ENCODE data around the gene RAB10. TPM values are rescaled to one million over a fixed set of nuclear protein-coding genes. Genes with fewer than 3 reads are reported as not detected.

Gene RAB10
- total and polyA plus RNA-seq, 2 of the 13 experiments (the other 11 are each of a cell fraction or from before 2014, with no cell fraction given), result 48.2 to 120 TPM

DNA sequence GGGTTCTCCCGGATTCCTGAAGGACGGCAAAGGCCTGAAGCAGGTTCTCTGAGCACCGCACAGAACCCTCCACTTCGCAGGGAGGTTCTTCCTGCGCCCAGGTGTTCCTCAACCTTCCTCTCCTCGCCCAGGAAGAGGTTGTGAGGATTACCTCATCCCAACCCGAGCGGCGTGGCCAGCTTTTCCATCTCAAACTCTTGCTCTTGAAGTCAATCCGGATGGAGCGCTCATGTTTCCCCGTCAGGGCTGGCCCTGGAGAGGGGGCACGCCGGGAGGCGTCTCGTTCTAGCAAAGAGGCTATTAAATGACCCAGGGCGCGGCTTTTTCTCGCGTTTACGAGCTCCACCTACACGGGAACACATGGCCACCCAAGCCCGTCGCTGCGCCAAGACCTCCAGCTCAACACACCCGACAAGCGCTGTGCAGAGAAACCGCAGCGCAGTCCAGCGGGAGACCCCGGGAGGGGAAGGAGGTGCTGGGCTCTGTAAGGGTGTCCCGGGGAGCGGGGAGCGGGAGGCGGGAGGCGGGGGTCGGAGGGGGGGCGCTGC, 540 bp upstream of the RAB10 start (continued):
- TF ChIP-seq, protein P1, sequence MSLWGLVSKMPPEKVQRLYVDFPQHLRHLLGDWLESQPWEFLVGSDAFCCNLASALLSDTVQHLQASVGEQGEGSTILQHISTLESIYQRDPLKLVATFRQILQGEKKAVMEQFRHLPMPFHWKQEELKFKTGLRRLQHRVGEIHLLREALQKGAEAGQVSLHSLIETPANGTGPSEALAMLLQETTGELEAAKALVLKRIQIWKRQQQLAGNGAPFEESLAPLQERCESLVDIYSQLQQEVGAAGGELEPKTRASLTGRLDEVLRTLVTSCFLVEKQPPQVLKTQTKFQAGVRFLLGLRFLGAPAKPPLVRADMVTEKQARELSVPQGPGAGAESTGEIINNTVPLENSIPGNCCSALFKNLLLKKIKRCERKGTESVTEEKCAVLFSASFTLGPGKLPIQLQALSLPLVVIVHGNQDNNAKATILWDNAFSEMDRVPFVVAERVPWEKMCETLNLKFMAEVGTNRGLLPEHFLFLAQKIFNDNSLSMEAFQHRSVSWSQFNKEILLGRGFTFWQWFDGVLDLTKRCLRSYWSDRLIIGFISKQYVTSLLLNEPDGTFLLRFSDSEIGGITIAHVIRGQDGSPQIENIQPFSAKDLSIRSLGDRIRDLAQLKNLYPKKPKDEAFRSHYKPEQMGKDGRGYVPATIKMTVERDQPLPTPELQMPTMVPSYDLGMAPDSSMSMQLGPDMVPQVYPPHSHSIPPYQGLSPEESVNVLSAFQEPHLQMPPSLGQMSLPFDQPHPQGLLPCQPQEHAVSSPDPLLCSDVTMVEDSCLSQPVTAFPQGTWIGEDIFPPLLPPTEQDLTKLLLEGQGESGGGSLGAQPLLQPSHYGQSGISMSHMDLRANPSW (CRISPR knock-in tag; IDR thresholded peaks at IDR 0.05; ENCODE audit: borderline replicate concordance), result 0 out of 2 replicates have a peak, but pooled peaks have one; percentile 26
- TF ChIP-seq PHB2 (IDR thresholded peaks at IDR 0.05; ENCODE audit: partially characterized antibody) (no peak), ZMYM4 (CRISPR knock-in tag; IDR thresholded peaks at IDR 0.05) (no peak), POGZ (CRISPR knock-in tag; IDR thresholded peaks at IDR 0.05) (no peak), ZNF672 (CRISPR knock-in tag; IDR thresholded peaks at IDR 0.05) (no peak), BCL6 (CRISPR knock-in tag; IDR thresholded peaks at IDR 0.05) (no peak), RARA (CRISPR knock-in tag; IDR thresholded peaks at IDR 0.05) (no peak), MYC (CRISPR knock-in tag; IDR thresholded peaks at IDR 0.05; ENCODE audit: borderline replicate concordance) (no peak; the same call in 1 of the 2 replicates), KLF15 (CRISPR knock-in tag; IDR thresholded peaks at IDR 0.05; ENCODE audit: borderline replicate concordance) (no peak), ZKSCAN1 (IDR thresholded peaks at IDR 0.05; ENCODE audit: low read length) (no peak), SIN3B (IDR thresholded peaks at IDR 0.05; ENCODE audit: low read length) (no peak), KDM3A (CRISPR knock-in tag; IDR thresholded peaks at IDR 0.05; ENCODE audit: low read depth) (no peak), MEF2D (CRISPR knock-in tag; IDR thresholded peaks at IDR 0.05) (peak; percentile 35; the same call in 1 of the 2 replicates)
- TF ChIP-seq, protein P2, sequence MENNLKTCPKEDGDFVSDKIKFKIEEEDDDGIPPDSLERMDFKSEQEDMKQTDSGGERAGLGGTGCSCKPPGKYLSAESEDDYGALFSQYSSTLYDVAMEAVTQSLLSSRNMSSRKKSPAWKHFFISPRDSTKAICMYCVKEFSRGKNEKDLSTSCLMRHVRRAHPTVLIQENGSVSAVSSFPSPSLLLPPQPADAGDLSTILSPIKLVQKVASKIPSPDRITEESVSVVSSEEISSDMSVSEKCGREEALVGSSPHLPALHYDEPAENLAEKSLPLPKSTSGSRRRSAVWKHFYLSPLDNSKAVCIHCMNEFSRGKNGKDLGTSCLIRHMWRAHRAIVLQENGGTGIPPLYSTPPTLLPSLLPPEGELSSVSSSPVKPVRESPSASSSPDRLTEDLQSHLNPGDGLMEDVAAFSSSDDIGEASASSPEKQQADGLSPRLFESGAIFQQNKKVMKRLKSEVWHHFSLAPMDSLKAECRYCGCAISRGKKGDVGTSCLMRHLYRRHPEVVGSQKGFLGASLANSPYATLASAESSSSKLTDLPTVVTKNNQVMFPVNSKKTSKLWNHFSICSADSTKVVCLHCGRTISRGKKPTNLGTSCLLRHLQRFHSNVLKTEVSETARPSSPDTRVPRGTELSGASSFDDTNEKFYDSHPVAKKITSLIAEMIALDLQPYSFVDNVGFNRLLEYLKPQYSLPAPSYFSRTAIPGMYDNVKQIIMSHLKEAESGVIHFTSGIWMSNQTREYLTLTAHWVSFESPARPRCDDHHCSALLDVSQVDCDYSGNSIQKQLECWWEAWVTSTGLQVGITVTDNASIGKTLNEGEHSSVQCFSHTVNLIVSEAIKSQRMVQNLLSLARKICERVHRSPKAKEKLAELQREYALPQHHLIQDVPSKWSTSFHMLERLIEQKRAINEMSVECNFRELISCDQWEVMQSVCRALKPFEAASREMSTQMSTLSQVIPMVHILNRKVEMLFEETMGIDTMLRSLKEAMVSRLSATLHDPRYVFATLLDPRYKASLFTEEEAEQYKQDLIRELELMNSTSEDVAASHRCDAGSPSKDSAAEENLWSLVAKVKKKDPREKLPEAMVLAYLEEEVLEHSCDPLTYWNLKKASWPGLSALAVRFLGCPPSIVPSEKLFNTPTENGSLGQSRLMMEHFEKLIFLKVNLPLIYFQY (CRISPR knock-in tag; IDR thresholded peaks at IDR 0.05; ENCODE audit: borderline replicate concordance), result no peak
- TF ChIP-seq, protein P3, sequence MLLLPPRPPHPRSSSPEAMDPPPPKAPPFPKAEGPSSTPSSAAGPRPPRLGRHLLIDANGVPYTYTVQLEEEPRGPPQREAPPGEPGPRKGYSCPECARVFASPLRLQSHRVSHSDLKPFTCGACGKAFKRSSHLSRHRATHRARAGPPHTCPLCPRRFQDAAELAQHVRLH (CRISPR knock-in tag; IDR thresholded peaks at IDR 0.05; ENCODE audit: borderline replicate concordance, low read depth), result no peak
- TF ChIP-seq, protein P4, sequence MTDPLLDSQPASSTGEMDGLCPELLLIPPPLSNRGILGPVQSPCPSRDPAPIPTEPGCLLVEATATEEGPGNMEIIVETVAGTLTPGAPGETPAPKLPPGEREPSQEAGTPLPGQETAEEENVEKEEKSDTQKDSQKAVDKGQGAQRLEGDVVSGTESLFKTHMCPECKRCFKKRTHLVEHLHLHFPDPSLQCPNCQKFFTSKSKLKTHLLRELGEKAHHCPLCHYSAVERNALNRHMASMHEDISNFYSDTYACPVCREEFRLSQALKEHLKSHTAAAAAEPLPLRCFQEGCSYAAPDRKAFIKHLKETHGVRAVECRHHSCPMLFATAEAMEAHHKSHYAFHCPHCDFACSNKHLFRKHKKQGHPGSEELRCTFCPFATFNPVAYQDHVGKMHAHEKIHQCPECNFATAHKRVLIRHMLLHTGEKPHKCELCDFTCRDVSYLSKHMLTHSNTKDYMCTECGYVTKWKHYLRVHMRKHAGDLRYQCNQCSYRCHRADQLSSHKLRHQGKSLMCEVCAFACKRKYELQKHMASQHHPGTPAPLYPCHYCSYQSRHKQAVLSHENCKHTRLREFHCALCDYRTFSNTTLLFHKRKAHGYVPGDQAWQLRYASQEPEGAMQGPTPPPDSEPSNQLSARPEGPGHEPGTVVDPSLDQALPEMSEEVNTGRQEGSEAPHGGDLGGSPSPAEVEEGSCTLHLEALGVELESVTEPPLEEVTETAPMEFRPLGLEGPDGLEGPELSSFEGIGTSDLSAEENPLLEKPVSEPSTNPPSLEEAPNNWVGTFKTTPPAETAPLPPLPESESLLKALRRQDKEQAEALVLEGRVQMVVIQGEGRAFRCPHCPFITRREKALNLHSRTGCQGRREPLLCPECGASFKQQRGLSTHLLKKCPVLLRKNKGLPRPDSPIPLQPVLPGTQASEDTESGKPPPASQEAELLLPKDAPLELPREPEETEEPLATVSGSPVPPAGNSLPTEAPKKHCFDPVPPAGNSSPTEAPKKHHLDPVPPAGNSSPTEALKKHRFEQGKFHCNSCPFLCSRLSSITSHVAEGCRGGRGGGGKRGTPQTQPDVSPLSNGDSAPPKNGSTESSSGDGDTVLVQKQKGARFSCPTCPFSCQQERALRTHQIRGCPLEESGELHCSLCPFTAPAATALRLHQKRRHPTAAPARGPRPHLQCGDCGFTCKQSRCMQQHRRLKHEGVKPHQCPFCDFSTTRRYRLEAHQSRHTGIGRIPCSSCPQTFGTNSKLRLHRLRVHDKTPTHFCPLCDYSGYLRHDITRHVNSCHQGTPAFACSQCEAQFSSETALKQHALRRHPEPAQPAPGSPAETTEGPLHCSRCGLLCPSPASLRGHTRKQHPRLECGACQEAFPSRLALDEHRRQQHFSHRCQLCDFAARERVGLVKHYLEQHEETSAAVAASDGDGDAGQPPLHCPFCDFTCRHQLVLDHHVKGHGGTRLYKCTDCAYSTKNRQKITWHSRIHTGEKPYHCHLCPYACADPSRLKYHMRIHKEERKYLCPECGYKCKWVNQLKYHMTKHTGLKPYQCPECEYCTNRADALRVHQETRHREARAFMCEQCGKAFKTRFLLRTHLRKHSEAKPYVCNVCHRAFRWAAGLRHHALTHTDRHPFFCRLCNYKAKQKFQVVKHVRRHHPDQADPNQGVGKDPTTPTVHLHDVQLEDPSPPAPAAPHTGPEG (CRISPR knock-in tag; IDR thresholded peaks at IDR 0.05), result no peak
- TF ChIP-seq, protein P5, sequence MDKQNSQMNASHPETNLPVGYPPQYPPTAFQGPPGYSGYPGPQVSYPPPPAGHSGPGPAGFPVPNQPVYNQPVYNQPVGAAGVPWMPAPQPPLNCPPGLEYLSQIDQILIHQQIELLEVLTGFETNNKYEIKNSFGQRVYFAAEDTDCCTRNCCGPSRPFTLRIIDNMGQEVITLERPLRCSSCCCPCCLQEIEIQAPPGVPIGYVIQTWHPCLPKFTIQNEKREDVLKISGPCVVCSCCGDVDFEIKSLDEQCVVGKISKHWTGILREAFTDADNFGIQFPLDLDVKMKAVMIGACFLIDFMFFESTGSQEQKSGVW (CRISPR knock-in tag; IDR thresholded peaks at IDR 0.05; ENCODE audit: borderline replicate concordance), result no peak

All from HepG2 (cell line).